Measurements from ENCODE around the gene NR2F2.

The NR2F2 gene

DNA sequence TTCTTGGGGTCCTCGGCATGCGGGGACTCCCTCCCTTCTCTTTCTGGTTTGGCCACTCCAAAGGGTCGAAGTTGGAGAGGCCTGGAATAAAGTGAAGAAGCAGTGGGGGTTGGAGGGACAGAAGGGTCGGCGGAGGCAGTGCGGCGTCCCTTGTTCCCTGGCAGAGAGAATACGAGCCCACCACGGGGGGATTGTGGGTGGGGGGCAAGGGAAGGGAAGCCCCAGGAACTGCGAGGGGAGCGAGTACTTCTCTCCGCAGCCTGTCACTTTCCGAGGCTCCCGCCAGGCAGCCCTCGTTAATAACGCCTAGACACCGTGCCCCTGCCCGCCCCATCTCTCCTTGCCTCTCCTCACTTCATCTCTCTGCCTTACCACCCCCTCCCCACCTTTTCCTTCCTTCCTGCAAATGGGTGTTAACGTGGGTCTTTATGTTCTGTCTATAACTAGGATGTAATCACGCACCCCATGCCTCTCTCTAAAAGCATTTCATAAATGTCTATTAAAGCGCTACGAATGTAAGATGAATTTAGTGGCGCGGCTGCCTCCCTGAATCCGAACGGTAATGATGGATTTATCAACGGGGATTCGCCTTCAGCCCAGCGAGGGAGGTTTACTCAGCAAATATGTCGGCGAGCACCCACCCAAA lies 13.7 kb downstream of the NR2F2 start:
- no peak for DNase-seq

GRCh38 chr15:96344706-96345559 lies 14.4 kb downstream of the NR2F2 start:
- no peak for DNase-seq

- DNase-seq, result peak; percentile 84
These were observed 15.3 kb downstream of the NR2F2 start for GRCh38 chr15:96345560-96346399.

GRCh38 chr15:96346409-96346970 lies 16.0 kb downstream of the NR2F2 start:
- no peak for DNase-seq

DNA sequence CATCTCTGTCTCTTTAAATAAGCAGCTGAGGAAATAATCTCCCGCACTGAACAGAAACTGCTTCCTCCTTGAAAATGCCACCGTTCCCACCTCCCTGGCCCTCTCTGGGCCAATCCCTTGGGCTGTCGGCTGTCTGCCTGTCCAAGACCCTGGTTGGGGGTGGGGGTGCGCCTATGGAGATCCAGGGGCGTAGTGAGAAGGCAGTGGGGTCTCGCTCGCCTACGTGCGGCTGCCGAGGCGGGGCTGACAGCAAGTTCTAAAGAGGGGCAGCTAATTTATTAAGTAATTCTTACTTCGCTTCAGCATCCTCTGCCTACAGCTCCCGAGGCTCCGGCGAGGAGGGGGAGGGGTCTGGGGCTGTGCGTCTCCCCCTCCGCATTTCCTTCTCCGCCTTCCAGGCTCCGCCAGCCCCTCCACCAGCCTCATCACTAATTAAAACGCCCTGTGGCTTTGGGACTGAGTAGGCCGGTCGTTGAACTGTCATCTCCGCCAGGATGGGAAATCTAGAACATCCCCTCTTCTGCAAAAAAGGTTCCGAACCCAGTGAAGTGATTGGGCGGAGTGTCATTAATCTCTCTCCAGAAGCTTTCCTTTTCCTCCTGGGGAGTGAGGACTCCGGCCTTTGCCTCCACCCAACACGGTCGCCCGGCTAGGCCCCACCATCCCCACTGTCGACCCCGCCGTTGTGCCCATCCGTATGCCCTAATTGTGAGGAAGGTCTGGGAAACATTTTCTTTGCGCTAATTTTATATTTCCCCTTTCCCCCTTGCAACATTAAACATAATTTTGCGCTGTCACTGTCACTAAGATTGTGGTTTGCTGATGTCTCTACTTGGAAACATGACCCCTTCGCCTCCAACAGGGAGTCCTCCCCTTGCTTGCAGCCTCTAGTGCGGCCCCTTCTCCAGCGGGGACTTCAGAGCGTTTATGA lies 16.9 kb downstream of the NR2F2 start:
- DNase-seq, result peak; percentile 65

DNA sequence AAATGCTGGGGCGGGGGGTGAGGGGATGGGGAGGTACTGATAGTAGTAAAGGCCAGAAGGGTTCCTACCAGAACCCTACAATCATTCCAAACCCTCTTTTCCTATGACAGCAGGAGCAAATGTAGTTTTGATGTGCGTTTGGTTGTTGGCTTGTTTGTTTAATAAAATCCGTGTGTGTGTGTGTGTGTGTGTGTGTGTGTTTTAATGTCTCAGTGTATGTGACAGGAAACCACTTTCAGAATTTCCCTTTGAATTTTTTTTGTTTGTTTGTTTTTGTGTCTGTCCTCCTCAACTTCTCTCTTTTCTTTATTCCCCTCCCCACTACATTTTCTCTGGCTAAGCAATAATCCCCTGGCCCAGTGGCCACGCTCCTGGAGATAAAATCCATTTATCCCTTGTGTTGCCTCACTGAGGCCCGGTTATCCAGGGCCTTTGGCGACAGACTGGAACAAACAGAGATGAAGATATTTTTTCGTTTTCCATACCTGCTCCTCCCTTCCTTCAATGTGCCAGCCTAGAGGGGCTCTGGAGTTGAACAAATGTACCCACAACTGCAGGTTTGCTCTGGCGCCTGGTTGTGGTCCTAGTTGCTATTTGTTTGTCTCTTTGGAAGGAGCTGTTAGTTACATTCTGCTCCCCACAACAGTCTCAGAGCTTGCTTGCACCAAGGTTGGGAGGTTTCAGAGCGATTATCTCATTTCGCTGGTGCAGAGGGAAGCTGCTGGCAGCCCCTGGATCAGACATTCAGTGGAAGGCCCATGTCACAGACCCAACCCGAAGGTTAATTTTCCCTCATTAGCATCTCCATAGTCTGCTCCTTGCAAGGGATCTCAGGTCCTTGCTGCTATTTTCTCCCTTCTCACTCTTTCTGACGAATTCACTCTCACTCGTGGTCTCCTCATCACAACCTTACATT lies 17.9 kb downstream of the NR2F2 start:
- peak; percentile 74 for DNase-seq

DNA sequence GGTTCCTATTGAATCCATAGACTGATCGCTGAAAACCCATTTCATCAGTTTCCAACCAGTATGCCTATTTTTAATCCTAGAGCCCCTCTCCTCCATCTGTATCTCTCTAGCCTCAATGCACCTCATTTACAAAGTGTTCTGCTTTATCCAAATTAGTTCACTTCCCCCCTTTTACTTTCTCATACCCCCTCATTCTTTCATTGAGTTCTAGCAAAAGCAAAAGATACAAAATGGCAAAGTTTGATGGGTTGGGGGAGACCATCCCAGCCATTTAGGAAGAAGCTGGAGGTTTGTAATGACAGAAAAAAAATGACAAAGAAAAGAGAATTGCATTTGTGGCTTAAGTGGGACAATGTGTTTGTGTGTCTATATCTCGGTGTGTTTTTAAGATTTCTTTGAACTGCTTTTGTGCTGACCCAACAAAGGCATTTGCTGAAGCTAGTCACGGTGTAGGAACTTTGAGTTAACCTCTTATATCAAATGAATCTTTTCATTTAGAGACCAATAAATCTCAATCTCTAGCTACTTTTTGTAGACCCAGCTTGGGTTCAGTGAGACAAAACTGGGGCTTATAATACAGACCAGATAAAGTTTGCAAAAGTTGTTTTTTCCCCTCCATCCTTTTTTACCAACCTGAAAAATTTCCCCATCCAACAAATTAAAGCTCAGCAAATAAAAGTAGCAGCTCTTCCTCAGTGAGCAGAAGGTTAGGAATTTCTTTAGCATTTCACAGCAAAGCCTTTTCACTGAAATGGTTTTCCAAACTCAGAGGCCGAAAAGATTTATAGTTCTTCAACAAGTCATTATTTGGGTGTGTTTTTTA lies 18.7 kb downstream of the NR2F2 start:
- DNase-seq, result no peak

GRCh38 chr15:96349857-96350720 lies 19.6 kb downstream of the NR2F2 start:
- no peak for DNase-seq

DNA sequence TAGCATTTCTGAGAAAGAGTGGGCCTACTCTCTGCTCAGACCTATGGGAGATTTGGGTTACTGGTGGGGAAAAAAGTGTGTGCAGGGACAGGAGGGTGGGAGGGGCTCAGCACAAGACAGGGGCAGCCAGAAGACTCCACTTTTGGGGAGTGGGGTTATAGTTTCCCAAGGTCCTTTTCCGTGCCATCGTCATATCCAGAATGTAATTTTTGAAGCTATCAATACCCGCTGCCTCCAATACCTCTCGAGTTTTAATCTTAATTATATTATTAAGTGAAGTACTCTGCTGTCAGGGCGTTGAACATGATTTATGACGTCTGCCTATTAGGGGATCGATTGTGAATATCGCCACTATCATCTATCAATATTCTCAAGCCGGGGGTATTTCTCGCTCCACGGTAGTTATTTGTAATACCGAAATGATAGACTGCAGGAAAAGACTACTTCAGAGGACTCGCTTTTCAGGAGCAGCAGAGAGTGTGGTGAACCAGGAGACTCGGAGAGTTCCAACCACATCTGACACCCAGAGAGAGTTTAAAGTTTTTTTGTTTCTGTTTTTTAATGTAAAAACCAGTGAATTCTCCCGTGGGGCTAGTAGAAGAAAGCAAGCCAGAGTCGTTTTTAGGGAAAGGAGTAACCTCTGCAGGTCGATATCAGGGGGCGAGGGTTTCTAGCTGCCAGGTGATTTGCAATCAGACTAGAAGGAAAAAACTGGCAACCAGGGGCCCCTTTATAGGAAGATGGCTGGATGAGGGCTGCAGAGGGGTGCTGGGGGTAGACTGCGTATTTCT lies 20.6 kb downstream of the NR2F2 start:
- no peak for DNase-seq

- DNase-seq, result no peak
These were observed 21.5 kb downstream of the NR2F2 start for GRCh38 chr15:96351761-96352603.

GRCh38 chr15:96352604-96353405 lies 22.3 kb downstream of the NR2F2 start:
- DNase-seq, result peak; percentile 20

- DNase-seq, result no peak
These were observed 23.0 kb downstream of the NR2F2 start for GRCh38 chr15:96353416-96353929.

- peak; percentile 59 for DNase-seq
These were observed 23.6 kb downstream of the NR2F2 start for GRCh38 chr15:96353930-96354730.

- peak; percentile 29 for DNase-seq
These were observed 24.4 kb downstream of the NR2F2 start for GRCh38 chr15:96354731-96355567.

Measured in NCI-H82 (cell line).